ENCODE measurements around the gene TAPBP.

Gene TAPBP

DNA sequence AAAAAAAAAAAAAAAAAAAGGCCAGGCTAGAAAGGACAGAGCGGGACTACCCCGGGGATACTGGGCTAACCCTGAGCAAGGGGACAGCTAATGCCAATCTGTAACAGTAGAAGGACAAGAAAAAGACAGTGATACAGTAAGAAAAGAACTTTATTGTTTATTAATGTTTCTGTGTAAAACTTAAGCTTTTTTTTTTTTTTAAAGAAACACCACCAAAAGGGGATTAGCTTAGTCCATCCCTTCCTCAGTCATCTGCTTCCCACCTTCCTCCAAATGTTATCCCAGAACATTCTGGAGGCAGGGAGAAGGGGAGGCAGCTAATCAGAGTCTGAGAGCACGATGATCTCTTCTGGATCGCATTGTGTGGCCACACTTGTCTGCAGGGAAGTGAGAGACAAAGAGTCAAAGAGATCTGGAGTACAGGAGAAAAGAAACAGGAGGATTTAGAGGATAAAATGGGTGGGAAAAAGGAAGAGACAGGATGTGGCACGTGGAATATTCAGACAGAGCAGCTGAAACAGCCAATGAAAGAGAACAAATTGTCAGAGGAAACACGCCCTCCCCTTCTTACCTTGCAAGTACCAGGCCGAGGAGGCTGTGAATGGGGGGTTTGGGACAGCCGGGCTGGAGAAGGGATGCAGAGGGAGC lies 4.7 kb upstream of the TAPBP start:
- no peak for DNase-seq

DNA sequence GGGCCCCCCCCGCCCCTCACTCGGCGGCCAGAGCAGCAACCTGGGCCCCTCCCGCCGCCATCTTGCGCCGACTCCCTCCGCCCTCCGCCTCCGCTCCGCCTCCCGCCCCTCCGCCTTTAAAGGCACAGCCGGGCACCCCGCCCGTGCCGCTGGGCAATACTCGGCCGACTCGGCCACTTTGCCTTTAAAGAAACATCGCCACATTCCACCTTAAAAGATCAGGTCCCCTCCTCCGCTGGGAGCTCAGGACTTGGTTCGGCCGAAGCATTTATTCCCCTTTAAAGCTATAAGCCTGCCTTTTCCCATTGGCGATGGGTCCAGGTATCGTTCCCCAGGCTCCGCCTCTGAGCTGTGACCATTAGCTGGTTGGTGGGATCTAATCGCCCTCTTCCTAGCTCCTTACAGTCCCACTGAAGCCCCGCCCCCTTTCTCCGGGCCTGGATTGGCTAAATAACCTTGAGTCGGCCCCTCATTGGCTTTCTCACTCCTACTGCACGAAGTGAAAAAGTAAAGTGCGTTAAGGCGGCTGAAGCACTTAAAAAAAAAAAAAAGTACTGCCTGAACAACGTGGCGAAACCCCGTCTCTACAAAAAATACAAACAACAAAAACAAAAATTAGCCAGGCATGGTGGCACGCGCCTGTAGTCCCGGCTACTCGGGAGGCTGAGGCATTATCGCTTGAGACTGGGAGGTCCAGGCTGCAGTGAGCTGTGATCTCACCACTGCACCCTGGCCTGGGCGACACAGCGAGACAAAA lies 4.0 kb upstream of the TAPBP start, which contains the start of gene ZBTB22:
TSS of gene ZBTB22 (minus strand) at position 76 of the 757 bp plus-strand sequence. CDS start 828 bp downstream, outside the sequence.
- peak; percentile 98 for DNase-seq

DNA sequence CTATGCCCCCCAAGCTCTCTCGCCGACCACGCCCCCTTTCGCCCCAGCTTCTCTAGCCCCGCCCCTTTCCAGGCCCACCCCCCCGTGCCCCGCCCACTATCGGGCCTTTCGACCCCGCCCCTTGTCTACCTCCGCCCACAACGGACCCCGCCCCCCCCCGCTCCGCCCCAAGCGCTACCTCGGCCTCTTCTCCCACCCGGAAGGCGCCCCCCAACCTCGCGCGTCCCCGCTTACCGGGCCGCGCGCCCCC lies 3.5 kb upstream of the TAPBP start:
- no peak for DNase-seq

DNA sequence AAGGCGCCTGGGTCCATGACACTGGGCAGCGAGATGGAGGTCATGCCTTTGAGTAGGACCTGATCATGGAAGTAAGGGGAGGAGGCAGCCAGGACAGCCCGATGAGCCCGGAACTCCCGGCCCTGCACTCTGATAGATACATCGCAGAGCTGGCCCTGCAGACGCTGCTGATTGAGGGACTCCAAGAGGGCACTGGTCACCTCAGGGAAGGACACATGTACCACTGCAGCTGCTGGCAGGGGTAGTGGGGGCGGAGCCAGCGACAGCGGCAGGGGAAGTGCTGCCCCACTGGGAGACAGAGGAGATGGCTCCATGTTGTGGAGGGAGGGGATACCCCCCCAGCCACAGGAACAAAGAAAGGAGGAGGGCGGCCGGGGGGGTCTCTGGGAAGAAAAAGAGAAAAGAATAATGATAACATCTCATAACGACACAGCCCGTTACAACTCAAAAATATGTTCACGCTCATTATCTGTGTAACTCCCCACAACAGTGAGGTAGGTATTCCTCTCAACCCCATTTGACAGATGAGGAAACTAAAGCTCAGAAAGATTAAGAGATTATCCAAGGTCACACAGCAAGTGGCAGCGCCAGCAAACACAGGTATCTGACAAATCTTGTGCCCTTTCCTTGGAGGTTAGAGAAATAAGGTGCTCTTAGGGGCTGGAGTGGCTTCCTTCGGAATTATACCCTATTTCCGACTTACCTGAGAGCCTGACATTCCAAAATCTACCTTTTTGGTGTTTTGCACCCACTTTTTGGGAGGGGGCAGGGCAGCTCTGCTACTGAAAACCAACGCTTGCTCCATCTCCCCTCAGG lies 2.9 kb upstream of the TAPBP start:
- no peak for DNase-seq

DNA sequence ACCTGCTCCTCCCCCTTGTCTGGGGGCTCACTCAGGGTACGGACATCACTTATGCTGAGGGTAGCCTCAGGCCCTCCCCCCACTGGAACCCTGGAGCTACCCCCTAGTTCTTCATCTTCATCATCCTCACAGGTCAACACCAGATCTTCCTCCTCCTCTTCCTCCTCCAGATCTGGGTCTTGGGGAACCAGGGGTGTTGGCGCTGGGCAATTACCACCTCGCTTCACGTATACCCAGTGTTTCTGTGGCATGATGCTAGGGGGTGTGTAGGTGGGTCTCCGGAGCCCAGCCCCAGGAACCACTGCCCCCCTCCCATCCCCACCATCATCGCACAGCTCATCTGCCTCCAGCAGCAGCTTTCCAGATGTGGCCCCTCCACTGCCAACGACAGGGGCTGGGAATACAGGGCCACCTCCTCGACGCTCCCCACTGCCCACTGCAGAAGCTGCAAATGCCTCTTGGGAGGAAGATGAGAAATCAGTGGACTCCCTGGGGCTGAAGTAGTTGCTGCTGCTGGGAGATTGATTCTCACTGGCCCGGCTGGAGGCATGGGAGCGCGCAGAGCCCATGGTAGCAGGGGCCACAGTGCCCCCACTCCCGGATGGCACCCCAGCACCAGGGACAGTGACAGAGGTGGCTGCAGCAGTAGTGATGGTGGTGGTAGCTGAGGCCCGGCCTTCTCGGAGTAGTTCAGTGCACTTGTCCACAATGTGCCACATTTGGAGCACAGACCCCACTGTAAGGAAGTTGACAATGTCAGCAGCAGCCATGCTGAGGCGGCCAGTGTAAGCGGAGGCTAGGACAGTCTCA lies 2.1 kb upstream of the TAPBP start:
- no peak for DNase-seq

DNA sequence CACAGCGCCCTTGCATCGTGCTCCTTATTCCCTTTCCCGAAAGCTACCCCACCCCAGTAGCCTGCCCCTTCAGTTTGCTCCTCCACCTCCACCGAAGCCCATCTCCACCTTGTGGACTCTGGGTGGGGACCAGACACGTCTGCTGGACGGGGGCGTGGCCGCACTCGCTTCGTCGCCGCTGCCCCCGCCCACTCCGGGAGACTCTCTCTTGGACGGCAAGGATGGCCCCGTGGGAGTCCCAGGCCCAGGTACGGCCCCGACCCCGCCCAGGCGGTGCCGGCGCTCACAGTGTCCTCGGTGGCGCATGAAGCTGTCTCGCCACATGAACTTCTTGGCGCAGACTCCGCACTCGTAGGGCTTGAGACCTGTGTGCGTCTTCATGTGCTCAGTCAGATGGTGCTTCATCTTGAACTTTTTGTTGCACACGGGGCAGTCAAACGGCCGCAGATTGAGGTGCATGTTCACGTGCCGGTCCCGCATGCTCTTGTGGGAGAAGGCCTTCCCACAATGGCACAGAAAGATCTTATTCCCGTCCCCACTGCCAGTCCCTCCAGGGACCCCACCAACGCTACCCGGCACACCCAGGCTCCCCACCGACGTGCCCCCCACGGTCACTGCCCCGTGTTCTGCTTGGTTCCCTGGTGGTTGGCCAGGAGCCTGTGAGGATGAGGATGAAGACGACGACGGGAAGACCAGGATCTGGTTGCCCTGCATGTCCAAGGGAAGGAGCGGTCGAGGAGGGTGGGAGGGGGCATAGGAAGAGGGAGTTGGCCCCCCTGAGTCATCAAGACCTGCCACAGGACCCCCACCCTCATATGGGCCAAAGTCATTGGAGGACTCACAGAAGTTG lies 1.3 kb upstream of the TAPBP start:
- DNase-seq: peak; percentile 17

DNA sequence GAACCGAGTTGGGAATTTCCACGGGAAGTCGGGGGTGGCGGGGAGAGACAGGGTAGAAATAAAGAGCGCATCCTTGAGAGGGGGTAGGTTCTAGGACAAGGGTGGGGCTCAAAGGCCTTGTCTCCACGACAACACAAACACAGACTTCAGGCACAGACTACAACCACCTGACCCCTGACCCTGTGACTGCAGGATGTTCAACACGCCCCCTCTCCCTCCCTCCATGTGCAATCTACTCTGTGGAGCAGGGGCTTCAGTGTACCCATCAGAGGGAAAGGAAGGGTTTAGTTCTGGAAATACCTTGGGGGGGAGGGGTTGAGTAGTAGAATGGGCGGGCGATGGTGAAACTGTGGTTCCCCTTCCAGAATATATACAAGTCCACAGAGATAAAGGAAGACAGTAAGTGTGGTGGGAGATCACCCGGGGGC lies 651 bp upstream of the TAPBP start:
- peak; percentile 96 for DNase-seq

DNA sequence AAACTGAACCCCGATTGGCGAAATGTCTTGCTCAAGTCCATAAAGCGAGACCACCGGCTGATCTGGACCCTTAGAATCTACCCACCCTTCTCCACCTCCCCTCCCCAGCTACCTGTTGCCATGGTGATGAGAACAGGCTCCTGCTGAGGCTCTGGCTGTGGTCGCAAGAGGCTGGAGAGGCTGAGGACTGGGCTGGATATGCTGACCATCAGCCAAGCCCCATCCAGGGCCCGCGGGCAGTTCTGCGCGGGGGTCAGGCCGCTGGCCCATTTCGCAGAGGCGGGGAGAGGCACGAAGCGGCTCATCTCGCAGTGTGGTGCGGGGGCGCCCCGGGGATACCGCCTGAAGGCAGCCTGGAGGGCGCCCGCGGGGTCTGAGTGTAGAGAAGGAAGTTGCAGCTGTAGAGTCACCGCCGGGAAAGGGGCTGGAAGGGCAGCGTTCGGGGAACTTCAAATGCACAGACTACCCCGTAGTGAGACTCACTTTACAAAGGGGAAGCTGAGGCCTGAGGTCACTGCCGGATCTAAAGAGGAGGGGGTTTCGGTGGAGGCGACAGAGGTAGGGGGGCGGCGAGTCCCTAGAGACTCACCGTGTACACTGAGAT lies 671 bp downstream of the TAPBP start:
- DNase-seq: peak; percentile 81

DNA sequence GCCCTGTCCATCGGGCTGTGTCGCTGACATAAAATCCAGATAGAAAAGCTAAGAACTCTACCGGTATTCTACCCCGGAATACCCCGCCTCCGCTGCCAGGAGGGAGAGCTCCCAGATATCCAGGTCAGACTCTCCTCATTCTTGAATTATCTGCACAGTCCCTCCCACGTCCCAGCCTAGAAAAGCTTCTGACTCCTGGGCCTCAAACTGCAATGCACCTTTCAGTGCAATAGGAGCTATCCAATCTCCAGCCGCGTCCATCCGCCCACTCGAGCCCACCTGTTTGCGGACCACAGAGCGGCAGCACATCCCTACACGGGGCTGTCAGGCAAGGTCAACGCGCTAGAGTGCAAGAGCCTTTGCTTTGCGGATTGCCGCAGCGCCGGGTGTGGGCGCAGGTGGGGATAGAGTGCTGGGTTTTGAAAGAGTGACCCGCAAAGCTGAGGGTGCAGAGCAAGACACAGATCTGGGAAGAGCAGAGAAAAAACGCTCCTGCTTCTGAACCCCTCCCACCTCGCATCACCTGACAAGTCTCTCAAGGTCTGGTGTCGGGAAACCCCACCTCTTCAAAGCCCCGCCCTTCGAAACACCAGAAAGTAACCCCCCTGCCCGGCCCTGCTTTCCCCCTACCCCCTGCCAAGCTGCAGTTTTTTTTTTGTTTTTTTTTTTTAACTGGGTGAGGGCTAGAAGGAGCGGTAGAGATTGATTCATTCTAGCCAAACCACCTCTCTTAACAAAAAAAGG lies 1.3 kb downstream of the TAPBP start:
- peak; percentile 71 for DNase-seq

DNA sequence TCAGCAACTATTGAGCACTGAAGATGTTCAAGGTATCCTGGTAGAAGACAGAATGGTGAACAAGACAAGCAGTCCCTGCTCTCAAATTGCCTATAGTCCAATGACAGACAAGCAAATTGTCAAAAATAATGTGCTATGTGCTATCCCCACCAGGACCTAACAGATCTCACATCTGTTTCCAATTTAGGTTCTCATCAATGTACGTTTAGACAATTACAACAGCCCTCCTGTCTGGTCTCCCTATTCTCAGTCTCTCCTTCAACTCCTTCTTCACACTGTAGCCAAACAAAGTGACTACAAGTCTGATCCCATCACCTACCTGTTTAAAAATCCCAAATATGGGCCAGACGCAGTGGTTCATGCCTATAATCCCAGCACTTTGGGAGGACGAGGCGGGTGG lies 7.5 kb downstream of the TAPBP start:
- no peak for DNase-seq

DNA sequence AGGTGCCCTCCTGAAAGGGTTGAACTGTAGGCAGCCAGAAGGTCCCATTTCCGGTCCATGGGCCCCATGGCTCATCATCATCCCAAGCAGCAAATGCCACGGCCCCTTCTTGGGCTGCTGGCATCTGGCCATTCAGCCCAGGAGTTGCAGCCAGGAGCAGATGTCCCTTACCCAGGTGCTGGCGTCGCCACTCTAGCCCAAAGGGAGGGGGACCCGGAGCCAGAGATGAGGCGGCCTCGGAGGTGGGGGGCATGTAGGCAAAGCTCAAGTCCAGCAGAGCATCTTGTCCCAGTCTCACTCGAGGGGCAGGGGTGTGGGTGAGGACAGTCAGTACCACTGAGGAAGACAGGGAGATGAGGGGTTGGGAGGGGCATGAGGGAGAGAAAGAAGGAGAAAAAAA lies 8.8 kb downstream of the TAPBP start:
- no peak for DNase-seq

DNA sequence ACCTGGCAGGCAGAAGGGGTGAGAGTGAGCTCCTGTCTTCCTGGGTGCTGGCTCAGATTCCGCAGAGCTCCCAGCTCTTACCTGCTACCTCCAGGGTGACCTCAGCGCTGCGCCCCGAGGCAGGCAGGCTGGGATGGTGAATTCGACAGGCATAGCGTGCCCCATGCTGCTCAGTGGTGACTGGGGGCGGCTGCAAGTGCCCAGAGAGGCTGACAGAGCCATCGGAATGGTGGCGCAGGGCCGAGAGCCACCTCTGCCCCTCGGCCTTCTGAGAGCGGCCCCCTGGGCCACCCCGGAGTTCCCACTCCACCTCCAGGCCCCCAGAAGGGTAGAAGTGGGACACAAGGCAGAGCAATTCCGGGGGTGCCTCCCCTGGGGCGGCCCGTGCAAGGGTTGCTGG lies 9.7 kb downstream of the TAPBP start:
- no peak for DNase-seq

DNA sequence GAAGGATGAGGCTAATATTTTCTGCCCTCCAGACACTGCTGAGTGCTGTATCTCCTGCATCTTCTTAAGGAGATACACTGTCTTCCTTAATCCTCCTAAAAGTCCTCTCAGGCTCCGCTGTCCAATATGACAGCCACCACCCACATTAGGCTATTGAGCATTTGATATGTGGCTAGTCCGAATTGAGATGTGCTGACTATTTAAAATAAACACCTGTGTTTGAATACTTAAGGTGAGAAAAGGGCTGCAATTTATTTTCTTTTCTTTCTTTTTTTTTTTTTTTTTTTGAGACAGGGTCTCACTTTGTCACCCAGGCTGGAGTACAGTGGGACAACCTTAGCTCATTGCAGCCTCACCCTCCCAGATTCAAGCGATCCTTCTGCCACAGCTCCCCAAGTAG lies 12.0 kb downstream of the TAPBP start:
- DNase-seq: no peak

DNA sequence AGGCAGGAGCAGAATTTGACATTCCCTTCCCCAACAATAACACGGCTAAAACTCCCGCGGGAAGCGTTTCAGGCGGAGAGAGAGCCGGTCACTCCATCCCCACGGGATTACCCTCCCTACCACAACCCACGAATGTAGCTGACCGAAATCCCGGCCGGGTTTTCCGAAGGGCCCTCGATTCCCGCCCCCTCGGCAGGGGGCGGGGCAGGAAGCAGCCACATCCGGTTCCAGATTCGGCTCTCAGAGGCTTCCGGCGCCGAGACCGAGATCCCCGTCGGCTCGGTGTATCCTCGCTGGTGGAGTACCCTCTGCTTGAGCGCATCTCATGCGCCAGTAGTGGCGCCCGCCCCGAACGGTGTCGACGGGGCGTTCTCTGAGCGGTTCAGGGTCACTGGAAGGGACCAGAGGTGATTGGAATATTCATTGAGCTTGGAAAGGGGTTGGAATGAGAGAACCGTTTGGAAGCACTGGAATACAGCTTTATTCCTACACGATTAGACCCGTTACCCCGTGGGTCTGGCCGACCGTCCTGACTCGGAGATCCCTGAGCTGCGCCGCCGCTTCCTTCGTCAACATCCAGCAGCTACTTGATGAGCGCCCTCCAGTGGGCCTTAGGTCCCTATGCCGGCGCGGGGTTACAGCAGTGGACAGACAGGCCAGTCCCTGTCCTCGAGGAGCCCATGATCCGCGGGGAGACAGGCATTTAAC lies 14.5 kb downstream of the TAPBP start:
- peak; percentile 92 for DNase-seq

DNA sequence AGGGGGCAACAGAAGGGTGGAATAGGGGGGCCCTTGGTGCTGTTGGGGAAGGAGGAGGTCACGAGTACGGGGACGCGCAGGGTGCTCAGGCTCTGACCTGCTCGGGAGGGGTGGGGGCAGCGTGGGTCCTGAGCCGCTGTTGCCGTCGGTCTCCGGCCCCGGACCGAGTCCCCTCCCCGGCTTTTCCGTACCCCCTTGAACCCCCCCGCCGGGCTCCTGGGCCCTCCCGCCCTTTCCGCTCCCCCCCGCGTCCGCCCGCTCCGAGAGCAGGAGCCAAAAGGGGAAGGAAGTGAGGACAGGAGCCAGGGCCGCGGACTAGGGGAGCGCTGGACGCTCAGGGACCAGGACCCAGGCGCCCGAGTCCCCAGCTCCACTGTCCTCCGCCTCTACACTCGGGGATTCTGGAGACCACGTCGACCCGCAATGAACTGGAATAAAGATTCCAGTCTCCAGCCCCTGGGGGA lies 15.1 kb downstream of the TAPBP start, which contains the start of gene RGL2:
TSS of gene RGL2 (minus strand) at position 170 of the 464 bp plus-strand sequence. CDS start 332 bp downstream, outside the sequence.
- peak; percentile 57 for DNase-seq

DNA sequence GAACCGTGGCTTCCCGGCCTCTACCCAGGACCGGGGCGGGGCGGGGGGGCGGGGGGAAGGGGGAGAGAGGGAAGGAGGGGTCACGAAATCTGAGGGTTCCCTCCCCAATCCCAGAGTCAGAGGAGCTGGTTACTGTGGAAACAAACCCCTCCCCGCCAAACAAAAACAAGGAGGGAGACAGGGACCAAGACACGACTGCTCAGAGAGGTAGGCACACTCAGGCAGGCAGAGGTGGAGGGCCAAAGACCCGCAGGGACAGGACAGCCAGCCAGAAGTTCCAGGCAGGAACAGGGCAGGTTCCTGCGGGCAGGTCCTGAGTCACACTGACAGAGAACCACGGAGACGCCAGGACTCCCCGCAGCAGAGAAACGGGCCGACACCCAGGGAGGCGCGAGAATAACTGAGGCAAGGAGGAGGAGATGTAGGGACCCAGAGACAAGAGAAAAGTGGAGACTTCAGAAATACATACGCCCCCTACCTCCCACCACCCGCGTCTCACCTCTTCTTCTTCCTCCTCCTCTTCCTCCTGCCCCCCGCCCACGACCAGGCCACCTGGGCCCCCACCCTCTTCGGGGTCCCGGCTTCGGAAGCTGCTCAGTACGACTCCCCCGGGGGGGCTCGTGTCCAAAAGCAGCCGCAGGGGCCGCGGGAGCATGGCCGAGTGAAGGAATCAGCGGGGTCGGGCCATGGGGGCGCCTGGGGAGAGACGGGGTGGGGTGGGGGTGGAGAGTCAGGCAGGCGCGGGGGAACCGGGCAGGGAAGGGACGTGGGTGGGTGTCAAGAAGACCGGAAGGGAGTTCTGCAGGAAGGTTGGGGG lies 15.7 kb downstream of the TAPBP start:
- peak; percentile 63 for DNase-seq

DNA sequence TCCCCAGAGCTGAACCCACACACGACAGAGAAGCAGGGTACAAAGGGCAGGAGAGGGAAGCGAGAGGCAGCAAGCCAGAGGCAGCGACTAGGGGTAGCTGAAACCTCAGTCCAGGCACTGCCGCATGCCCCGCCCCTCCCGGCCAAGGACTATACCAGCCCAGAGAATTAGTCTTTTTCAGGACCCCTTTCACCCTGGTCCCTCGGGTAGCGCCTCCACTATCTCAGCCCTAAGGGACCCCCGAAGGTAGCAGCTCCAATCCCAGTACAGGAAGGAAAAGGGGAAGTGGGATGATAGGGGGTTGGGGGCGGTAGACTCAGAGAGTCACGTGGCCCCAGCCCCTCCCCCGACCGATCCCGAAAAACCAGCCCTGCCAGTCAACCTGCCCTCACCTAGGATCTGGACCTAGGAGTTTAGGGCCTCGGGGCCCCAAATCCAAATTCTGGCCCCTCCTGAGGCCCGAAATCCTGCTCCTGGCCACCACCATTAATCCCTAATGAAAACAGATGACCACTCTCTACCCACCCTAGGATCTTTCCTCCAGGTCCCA lies 16.4 kb downstream of the TAPBP start:
- no peak for DNase-seq

DNA sequence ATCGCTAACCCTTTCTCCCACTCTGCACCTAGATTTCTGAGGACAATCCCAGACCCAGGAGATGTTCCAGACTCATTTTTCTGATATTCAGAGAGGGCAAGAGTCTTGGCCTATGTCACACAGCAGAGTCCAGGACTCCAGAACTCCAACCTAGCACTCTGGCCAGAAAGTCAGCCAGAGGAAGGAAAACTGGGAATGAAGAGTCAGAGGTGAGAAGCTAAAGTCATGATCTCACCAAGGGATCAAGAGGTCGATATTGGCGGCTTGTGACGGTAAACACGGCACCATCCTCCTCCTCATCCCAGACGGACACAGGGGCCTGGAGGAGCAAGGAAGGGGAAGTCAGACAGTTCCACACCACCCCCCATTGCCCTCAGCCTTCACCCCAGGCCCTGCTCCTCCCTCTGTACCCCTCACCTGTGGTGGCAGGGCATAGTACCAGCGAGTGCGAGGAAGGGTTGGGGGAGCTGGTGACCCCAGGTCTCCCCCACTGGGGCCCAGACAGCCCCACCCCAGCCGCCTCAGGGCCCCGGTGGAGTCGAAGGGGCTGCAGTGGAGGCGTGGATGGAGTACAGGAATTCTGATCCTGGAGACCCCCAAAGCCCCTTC lies 17.0 kb downstream of the TAPBP start:
- DNase-seq: no peak

All from inflammatory macrophage treated with lipopolysaccharide for 4 hours (primary cell).